Effector CD8-positive, alpha-beta T cell (primary cell): Measurements from ENCODE around the gene DPH3.
"Not testable (repeated sequence)": the region's sequence is repeated elsewhere in the genome, so short reads cannot be mapped to it uniquely, and the experiment has no call there.

Source experiments
- DNase-seq: peaks from one replicate; lab custom pipeline; 2025; lab: John Stamatoyannopoulos, UW
- total RNA-seq, 4 experiments: gene quantifications; one replicate each; lab custom pipeline; 2026; lab: John Stamatoyannopoulos, UW

Gene DPH3
- 31.0 to 38.2 (median 35.7) reads per million in 4 experiments for total RNA-seq

- peak; percentile 99 for DNase-seq
These were observed at the start of gene DPH3, which contains the start of gene OXNAD1 for GRCh38 chr3:16264708-16265454. DPH3 (minus strand) TSS chr3:16264943; CDS start chr3:16264876, 67 bp downstream. OXNAD1 (plus strand) TSS chr3:16265212; CDS start chr3:16270953, 5,741 bp downstream.

GRCh38 chr3:16313886-16314645 is 49.3 kb upstream of the DPH3 start:
- no peak for DNase-seq

GRCh38 chr3:16311960-16312451 is 47.3 kb upstream of the DPH3 start:
- peak; percentile 14 for DNase-seq

- not testable (repeated sequence) for DNase-seq
These were observed 45.7 kb upstream of the DPH3 start for GRCh38 chr3:16310486-16310885.

GRCh38 chr3:16309558-16309957 is 44.8 kb upstream of the DPH3 start:
- peak; percentile 15 for DNase-seq

GRCh38 chr3:16308727-16309126 is 44.0 kb upstream of the DPH3 start:
- no peak for DNase-seq

- DNase-seq: no peak
These were observed 43.2 kb upstream of the DPH3 start for GRCh38 chr3:16307832-16308531.

- DNase-seq: peak; percentile 13
These were observed 40.4 kb upstream of the DPH3 start for GRCh38 chr3:16305111-16305541.

GRCh38 chr3:16304061-16305010 is 39.6 kb upstream of the DPH3 start:
- no peak for DNase-seq

GRCh38 chr3:16303037-16303575 is 38.4 kb upstream of the DPH3 start:
- no peak for DNase-seq

GRCh38 chr3:16302082-16302631 is 37.4 kb upstream of the DPH3 start:
- no peak for DNase-seq

- DNase-seq: no peak
These were observed 36.8 kb upstream of the DPH3 start for GRCh38 chr3:16301507-16301906.

GRCh38 chr3:16300881-16301359 is 36.2 kb upstream of the DPH3 start:
- peak; percentile 23 for DNase-seq

GRCh38 chr3:16300307-16300706 is 35.6 kb upstream of the DPH3 start:
- no peak for DNase-seq

- DNase-seq: no peak
These were observed 35.0 kb upstream of the DPH3 start for GRCh38 chr3:16299746-16300145.

- no peak for DNase-seq
These were observed 34.1 kb upstream of the DPH3 start for GRCh38 chr3:16298891-16299290.

- no peak for DNase-seq
These were observed 33.5 kb upstream of the DPH3 start for GRCh38 chr3:16297997-16298885.

- no peak for DNase-seq
These were observed 30.7 kb upstream of the DPH3 start for GRCh38 chr3:16295298-16295890.

GRCh38 chr3:16294844-16295243 is 30.1 kb upstream of the DPH3 start:
- no peak for DNase-seq
